SH-SY5Y (cell line): Measurements from ENCODE around the gene E2F3.

ENCODE experiments used
- GATA2 ChIP-seq: IDR thresholded peaks from 2 replicates; pipeline ENCODE4 v1.6.1; 2011; ENCODE audit warnings: mild to moderate bottlenecking, low read depth, low read length
- GATA3 ChIP-seq: IDR thresholded peaks from 2 replicates; pipeline ENCODE4 v1.6.1; 2011; ENCODE audit warnings: low read depth, mild to moderate bottlenecking, low read length, moderate library complexity

DNA sequence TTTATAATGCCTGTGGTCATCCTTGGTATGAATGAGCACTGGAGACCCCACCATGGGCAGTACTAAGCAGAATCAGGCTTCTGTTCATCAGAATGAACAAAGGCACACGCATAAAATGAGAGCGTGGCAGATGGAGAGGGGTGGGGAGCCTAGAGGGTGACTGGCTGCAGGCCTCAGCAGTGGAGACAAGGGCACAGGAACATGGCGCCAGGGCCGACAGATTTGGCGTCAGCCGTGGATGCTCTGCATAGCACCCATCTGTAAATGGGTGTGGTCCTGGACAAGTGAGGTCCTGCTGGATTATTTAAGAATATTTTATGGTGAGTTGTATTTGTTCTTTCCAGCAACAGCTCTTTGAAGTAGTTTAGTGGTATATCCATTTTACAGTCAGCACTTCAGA, 33.1 kb downstream of the E2F3 start:
- no peak for TF ChIP-seq GATA2
- TF ChIP-seq GATA3, result no peak
